Measurements from ENCODE around the gene AUTS2. TPM values are rescaled to one million over a fixed set of nuclear protein-coding genes. Genes with fewer than 3 reads are reported as not detected.

The AUTS2 gene
- 0.09 TPM in 1 of 2 replicates, not detected in the other for total RNA-seq (2011; cell fraction: chromatin; rRNA removed; ENCODE audit: low replicate concordance)
- 0.13 TPM in 1 of 2 replicates, not detected in the other for total RNA-seq (2011; cell fraction: nucleolus; rRNA removed)
- not detected in 2 replicates for total RNA-seq (2011; cell fraction: nucleoplasm; rRNA removed)
- not detected in 2 replicates for total RNA-seq (2014; rRNA removed)
- not detected in 2 replicates for total RNA-seq (2014; rRNA removed; fragmentation: Illumina TruSeq; extraction: Trizol)
- total RNA-seq (2015; rRNA removed; fragmentation: Illumina TruSeq; extraction: Trizol): not detected in 2 replicates
- 0.25 and 0.58 TPM in 2 replicates for total RNA-seq (2021)
- polyA plus RNA-seq (2011; rRNA removed): not detected in 2 replicates
- polyA plus RNA-seq (2011; cell fraction: cytosol; rRNA removed): not detected in 2 replicates
- polyA plus RNA-seq (2011; cell fraction: nucleus; rRNA removed): not detected in 2 replicates
- polyA plus RNA-seq (2012): 0.01 and 0.03 TPM in 2 replicates
- polyA plus RNA-seq (2014; fragmentation: Illumina TruSeq; extraction: Trizol): not detected in 2 replicates
- not detected for polyA plus RNA-seq (2014; fragmentation: Nextera tagmentation; extraction: Ambion mirVana)
- polyA plus RNA-seq (2014; rRNA removed): not detected in 2 replicates
- not detected in 2 replicates for polyA minus RNA-seq (2011; rRNA and poly(A)+ RNA removed)
- polyA minus RNA-seq (2011; cell fraction: cytosol; rRNA and poly(A)+ RNA removed): not detected in 2 replicates
- not detected in 2 replicates for polyA minus RNA-seq (2011; cell fraction: nucleus; rRNA and poly(A)+ RNA removed)
- Bru-seq, nascent RNA: percentile 4 among the genes with signal in this experiment
- percentile 6 among the genes with signal in this experiment for BruChase-seq, experiment 1, labeled RNA remaining after a 2-hour chase
- percentile 7 among the genes with signal in this experiment for BruChase-seq, experiment 2, labeled RNA remaining after a 6-hour chase
- long read RNA-seq, experiment 1: 0 reads
- long read RNA-seq, experiment 2, partial matches to known transcripts: 0 of 1 reads
- long read RNA-seq, experiment 2, other reads (novel, unspliced or antisense): 1 of 1 reads
- long read RNA-seq, experiment 3: 0 reads

- Histone ChIP-seq H3K9me1 (ENCODE audit: control insufficient read depth, insufficient read depth, low read length) (no peaks in the 10 kb centered on the region), H2AFZ (ENCODE audit: low read depth, low read length) (0 out of 2 replicates have a peak within 1 kb of the TSS, but pooled peaks have one; percentile 39), H3K4me3 (peak within 1 kb of the TSS; percentile 39), H3K36me3 (ENCODE audit: control insufficient read depth, insufficient read depth, low read length) (no peaks in the 10 kb centered on the region), H4K20me1 (replicated peaks; ENCODE audit: control insufficient read depth, insufficient read depth, low read length) (no peaks in the 10 kb centered on the region), H3K27me3 (ENCODE audit: control insufficient read depth in 2 of 2, insufficient read depth in 2 of 2, low read length in 2 of 2) (peaks cover 17 to 21% of the 10 kb centered on the region in 2 experiments; a peak in 4 of 5 replicates), H3K79me2 (ENCODE audit: control insufficient read depth, insufficient read depth, low read length) (no peaks in the 10 kb centered on the region), H3K27ac (ENCODE audit: extremely low read depth, low read depth, low read length) (no peak within 1 kb of the TSS), H3K9ac (ENCODE audit: insufficient read depth in 1 of 2, low read depth in 2 of 2, low read length in 2 of 2) (peak within 1 kb of the TSS in 1 of 2 experiments; percentile 55; a peak in 1 of 4 replicates), H3K4me1 (replicated peaks in 1 of 2; ENCODE audit: control insufficient read depth in 2 of 2, insufficient read depth in 2 of 2, low read length in 2 of 2) (peaks cover 0 to 27% of the 10 kb centered on the region in 2 experiments; a peak in 2 of 5 replicates), H3K4me2 (ENCODE audit: insufficient read depth, low read length) (peak within 1 kb of the TSS; percentile 49; the same call in 1 of the 2 replicates), H3K9me3 (replicated peaks; ENCODE audit: control insufficient read depth, insufficient read depth, low read depth, low read length) (no peaks in the 10 kb centered on the region)
- ATAC-seq (peak; percentile 81), DNase-seq (ENCODE audit: extremely low read depth in 1 of 4, low spot score in 3 of 4) (peak; percentile 71 to 88 (median 82)), FAIRE-seq (no peak)
- WGBS (ENCODE audit: insufficient coverage, low coverage, missing lambda C conversion rate): no CpG with 5 or more reads among the region's 63 CpGs
- TF ChIP-seq NFRKB (IDR thresholded peaks at IDR 0.05; ENCODE audit: low read depth): no peak
- TF ChIP-seq VEZF1 (CRISPR knock-in tag; IDR thresholded peaks at IDR 0.05): peak; percentile 48
- no peak for TF ChIP-seq ZBTB1 (CRISPR knock-in tag; IDR thresholded peaks at IDR 0.05; ENCODE audit: borderline replicate concordance, low read depth)
- no peak for TF ChIP-seq RBM39 (optimal IDR thresholded peaks at IDR 0.05; ENCODE audit: low read depth, low read length)
- peak; percentile 44 for TF ChIP-seq USF2 (CRISPR knock-in tag; IDR thresholded peaks at IDR 0.05)
- TF ChIP-seq E2F6 (IDR thresholded peaks at IDR 0.05; ENCODE audit: borderline replicate concordance in 1 of 2, extremely low read depth in 1 of 2, insufficient read depth in 1 of 2, insufficient read length in 1 of 2, low read depth in 1 of 2, low read length in 1 of 2, poor library complexity in 1 of 2, severe bottlenecking in 1 of 2): peak in 1 of 2 experiments; percentile 19
- no peak for TF ChIP-seq ETS1 (conservative IDR thresholded peaks at IDR 0.05; ENCODE audit: control insufficient read depth, low read depth, low read length)
- in situ Hi-C loops (cut with MboI) (no loop called here), intact Hi-C loops (cut with micrococcal nuclease) (no loop called here)
- CTCF ChIA-PET (ENCODE audit: low intra/inter-chr PET ratio): interaction anchor here (0.7 kb wide), 1 partner anchor 1101 kb away, joined by 3 read pairs; no protein-coding TSS in a partner anchor
- POLR2A ChIA-PET: no interaction called here
- BruUV-seq (replicated peaks): no TSS peak
These were observed at the start of gene AUTS2 for GRCh38 chr7:69598081-69598486. Gene AUTS2 (plus strand): TSS chr7:69598475. CDS start chr7:69599654, 1,179 bp downstream.
